ENCODE results near the gene MAPK10. TPM values are rescaled to one million over a fixed set of nuclear protein-coding genes. Genes with fewer than 3 reads are reported as not detected.

Gene MAPK10
- polyA plus RNA-seq, 1 donor (not counting 4 experiments of a cell fraction or from before 2014, with no cell fraction given): 8.2 TPM

DNA sequence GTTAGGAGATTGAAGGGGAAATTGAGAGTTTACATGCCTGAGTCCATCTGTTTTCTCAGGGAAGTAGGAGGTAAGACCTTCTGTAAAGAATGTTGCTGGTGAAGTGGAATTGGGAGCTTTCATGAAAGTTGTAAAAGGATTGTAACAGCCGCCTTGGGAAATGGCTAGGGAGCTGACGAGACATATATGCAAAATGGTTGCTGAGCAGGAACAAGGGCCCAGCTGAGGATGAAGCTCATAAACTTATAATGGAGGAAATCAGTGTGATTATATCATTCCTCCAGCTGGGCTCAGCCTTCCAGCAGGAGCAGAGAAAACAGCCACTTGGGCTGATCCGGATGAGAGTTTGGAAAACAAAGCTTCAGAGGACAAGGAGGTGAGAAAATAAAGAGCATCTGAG, 208.7 kb downstream of the MAPK10 start:
- Histone ChIP-seq H4K20me1 (ENCODE audit: control insufficient read depth, extremely low read depth, insufficient read depth, low read length) (no peaks in the 10 kb centered on the region), H3K9ac (ENCODE audit: control insufficient read depth, extremely low read depth, insufficient read depth, low read length) (no peak overlapping the region), H3K36me3 (ENCODE audit: control insufficient read depth in 2 of 2, extremely low read depth in 1 of 2, insufficient read depth in 2 of 2, low read length in 2 of 2) (no peaks in the 10 kb centered on the region), H3K27ac (ENCODE audit: control insufficient read depth, insufficient read depth, low read length) (no peak overlapping the region), H3K79me2 (ENCODE audit: control insufficient read depth, insufficient read depth, low read length) (no peaks in the 10 kb centered on the region), H3K9me3 (ENCODE audit: control insufficient read depth, low read depth, low read length) (no peaks in the 10 kb centered on the region), H3K4me2 (ENCODE audit: control insufficient read depth, extremely low read depth, insufficient read depth, low read depth, low read length) (no peak overlapping the region), H2AFZ (ENCODE audit: control insufficient read depth, low read length) (no peak overlapping the region), H3K9me1 (ENCODE audit: control insufficient read depth, extremely low read depth, insufficient read depth, low read length) (no peaks in the 10 kb centered on the region), H3K4me3 (ENCODE audit: control insufficient read depth in 2 of 3, extremely low read depth in 1 of 3, insufficient read depth in 2 of 3, low read depth in 1 of 3, low read length in 3 of 3) (no peak overlapping the region), H3K27me3 (ENCODE audit: control insufficient read depth, extremely low read depth, insufficient read depth, low read length) (no peaks in the 10 kb centered on the region), H3K4me1 (ENCODE audit: control insufficient read depth, extremely low read depth, insufficient read depth, low read length) (no peaks in the 10 kb centered on the region)
- dilution Hi-C loops (cut with MboI; ENCODE audit: extremely low pct_ligation_motif_present, low sequenced_read_pairs): no loop called here
- no peak for FAIRE-seq
- TF ChIP-seq, protein P1, sequence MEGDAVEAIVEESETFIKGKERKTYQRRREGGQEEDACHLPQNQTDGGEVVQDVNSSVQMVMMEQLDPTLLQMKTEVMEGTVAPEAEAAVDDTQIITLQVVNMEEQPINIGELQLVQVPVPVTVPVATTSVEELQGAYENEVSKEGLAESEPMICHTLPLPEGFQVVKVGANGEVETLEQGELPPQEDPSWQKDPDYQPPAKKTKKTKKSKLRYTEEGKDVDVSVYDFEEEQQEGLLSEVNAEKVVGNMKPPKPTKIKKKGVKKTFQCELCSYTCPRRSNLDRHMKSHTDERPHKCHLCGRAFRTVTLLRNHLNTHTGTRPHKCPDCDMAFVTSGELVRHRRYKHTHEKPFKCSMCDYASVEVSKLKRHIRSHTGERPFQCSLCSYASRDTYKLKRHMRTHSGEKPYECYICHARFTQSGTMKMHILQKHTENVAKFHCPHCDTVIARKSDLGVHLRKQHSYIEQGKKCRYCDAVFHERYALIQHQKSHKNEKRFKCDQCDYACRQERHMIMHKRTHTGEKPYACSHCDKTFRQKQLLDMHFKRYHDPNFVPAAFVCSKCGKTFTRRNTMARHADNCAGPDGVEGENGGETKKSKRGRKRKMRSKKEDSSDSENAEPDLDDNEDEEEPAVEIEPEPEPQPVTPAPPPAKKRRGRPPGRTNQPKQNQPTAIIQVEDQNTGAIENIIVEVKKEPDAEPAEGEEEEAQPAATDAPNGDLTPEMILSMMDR (optimal IDR thresholded peaks at IDR 0.05 in 1 of 3, IDR thresholded peaks at IDR 0.05 in 1 of 3, conservative IDR thresholded peaks at IDR 0.05 in 1 of 3; ENCODE audit: extremely low read depth in 1 of 3, insufficient read depth in 2 of 3, low read length in 3 of 3): no peak
- DNase-seq (ENCODE audit: low read depth, low spot score): no peak

DNA sequence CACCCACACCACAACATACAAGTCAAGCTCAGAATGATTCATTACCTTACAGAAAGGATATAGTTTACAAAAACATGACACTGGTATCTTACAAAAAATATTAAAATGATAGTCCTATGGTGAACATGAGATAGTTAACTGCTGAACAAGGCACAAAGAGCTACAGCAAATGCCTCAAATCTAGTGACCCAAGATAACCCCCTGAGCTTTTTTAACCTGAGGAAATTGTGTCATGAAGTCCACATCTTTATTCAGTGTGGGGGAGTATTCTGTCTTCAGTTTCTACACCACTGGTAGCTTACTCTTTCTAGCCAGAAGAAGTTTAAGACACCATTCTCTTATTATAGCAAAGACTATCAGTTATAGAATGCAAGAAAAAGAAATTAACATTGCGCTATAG, 218.7 kb downstream of the MAPK10 start:
- DNase-seq (ENCODE audit: low read depth, low spot score) (no peak), FAIRE-seq (no peak)
- Histone ChIP-seq H3K27ac (ENCODE audit: control insufficient read depth, insufficient read depth, low read length) (no peak overlapping the region), H3K4me2 (ENCODE audit: control insufficient read depth, extremely low read depth, insufficient read depth, low read depth, low read length) (no peak overlapping the region), H3K4me1 (ENCODE audit: control insufficient read depth, extremely low read depth, insufficient read depth, low read length) (no peaks in the 10 kb centered on the region), H3K9me1 (ENCODE audit: control insufficient read depth, extremely low read depth, insufficient read depth, low read length) (no peaks in the 10 kb centered on the region), H3K79me2 (ENCODE audit: control insufficient read depth, insufficient read depth, low read length) (no peaks in the 10 kb centered on the region), H3K27me3 (ENCODE audit: control insufficient read depth, extremely low read depth, insufficient read depth, low read length) (no peaks in the 10 kb centered on the region), H3K36me3 (ENCODE audit: control insufficient read depth in 2 of 2, extremely low read depth in 1 of 2, insufficient read depth in 2 of 2, low read length in 2 of 2) (no peaks in the 10 kb centered on the region), H4K20me1 (ENCODE audit: control insufficient read depth, extremely low read depth, insufficient read depth, low read length) (no peaks in the 10 kb centered on the region), H2AFZ (ENCODE audit: control insufficient read depth, low read length) (no peak overlapping the region), H3K9me3 (ENCODE audit: control insufficient read depth, low read depth, low read length) (no peaks in the 10 kb centered on the region), H3K9ac (ENCODE audit: control insufficient read depth, extremely low read depth, insufficient read depth, low read length) (no peak overlapping the region), H3K4me3 (ENCODE audit: control insufficient read depth in 2 of 3, extremely low read depth in 1 of 3, insufficient read depth in 2 of 3, low read depth in 1 of 3, low read length in 3 of 3) (no peak overlapping the region)
- dilution Hi-C loops (cut with MboI; ENCODE audit: extremely low pct_ligation_motif_present, low sequenced_read_pairs): no loop called here
- TF ChIP-seq, protein P1 (optimal IDR thresholded peaks at IDR 0.05 in 1 of 3, IDR thresholded peaks at IDR 0.05 in 1 of 3, conservative IDR thresholded peaks at IDR 0.05 in 1 of 3; ENCODE audit: extremely low read depth in 1 of 3, insufficient read depth in 2 of 3, low read length in 3 of 3): no peak
- no peak for TF ChIP-seq EZH2 (IDR thresholded peaks at IDR 0.05; ENCODE audit: low read length)

Data from keratinocyte (primary cell).